Omental fat pad (tissue), 4 donors: Measurements from ENCODE around the gene A3GALT2. TPM values are rescaled to one million over a fixed set of nuclear protein-coding genes. Genes with fewer than 3 reads are reported as not detected.

Source experiments
- ATAC-seq: fragments of 150-250 bp; one replicate; pipeline ENCODE4 v1.9.1; 2016; ENCODE audit warnings: mild to moderate bottlenecking, moderate library complexity; ENCODE audit not compliant: low FRiP score
- DNase-seq: peaks from one replicate; pipeline ENCODE4 v3.0.0-alpha.2; 2019; ENCODE audit warnings: low spot score
- total RNA-seq, 4 donors: library from RNA; depleted of rRNA; stranded (reverse); fragments of >200 nt; gene quantifications; one replicate each; pipeline ENCODE4 v1.1.0, GENCODE V29; 2016
- TF ChIP-seq, protein P1 (sequence below), 3 donors: fragments of 450-650 bp; IDR thresholded peaks; one replicate each; pipeline ENCODE4 v1.5.1; 2016 to 2017; ENCODE audit warnings: antibody characterized with exemption in 3 of 3, mild to moderate bottlenecking in 3 of 3, moderate library complexity in 2 of 3

A3GALT2 gene
- total RNA-seq, 4 donors from 2014 or later = not detected

DNA sequence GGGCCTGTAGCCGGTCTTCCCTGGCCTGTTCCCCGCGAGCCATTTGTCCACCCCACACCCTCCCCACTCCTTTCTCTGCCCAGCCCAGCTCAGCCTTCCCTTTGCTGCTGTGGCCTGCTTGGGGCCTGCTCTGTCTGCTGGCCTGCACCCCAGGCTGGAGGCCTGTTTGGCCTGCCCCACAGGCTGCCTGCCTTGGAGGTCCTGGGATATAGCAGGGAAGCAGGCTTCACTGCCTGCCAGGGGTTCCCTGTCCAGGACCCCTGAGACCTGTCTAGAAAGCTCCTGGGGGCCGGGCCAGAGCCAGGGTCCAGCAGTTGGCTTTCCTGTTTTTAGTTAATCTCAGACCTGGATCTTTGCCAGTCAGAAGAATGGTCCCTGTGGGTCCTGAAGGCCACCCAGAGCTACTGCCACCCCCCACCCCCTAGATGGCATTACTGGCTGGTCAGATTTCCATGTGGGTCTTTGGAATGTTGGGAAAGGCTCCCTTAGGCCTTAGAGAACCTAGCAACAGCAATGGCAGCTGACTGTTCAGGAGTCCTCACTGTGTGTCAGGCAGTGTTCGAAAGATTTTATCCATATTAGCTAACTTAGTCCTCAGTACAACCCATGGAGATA lies 56.9 kb downstream of the A3GALT2 start:
- DNase-seq = no peak
- no peak for ATAC-seq
- TF ChIP-seq, protein P1, sequence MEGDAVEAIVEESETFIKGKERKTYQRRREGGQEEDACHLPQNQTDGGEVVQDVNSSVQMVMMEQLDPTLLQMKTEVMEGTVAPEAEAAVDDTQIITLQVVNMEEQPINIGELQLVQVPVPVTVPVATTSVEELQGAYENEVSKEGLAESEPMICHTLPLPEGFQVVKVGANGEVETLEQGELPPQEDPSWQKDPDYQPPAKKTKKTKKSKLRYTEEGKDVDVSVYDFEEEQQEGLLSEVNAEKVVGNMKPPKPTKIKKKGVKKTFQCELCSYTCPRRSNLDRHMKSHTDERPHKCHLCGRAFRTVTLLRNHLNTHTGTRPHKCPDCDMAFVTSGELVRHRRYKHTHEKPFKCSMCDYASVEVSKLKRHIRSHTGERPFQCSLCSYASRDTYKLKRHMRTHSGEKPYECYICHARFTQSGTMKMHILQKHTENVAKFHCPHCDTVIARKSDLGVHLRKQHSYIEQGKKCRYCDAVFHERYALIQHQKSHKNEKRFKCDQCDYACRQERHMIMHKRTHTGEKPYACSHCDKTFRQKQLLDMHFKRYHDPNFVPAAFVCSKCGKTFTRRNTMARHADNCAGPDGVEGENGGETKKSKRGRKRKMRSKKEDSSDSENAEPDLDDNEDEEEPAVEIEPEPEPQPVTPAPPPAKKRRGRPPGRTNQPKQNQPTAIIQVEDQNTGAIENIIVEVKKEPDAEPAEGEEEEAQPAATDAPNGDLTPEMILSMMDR (IDR thresholded peaks at IDR 0.05) = no peak

DNA sequence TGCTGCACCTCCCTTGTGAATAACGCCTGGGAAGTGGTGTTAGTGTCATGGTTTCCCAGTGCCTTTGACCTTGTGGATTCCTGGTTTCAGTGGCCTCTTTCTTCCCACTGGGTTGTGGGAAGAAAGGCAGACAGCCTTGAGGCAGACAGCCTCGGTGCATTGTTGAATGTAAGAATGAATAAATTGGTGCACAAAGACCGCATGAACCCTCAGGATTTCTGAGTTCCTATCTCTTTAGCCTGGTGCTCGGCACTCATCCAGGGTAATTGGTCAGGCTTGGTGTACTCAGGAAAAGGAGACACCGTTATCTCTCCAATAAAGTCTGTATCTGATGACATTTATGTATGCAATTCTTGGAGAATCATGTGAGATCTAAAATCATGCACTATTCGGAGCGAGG lies 59.6 kb downstream of the A3GALT2 start:
- TF ChIP-seq, protein P1 (IDR thresholded peaks at IDR 0.05) = no peak
- DNase-seq (no peak), ATAC-seq (no peak)

DNA sequence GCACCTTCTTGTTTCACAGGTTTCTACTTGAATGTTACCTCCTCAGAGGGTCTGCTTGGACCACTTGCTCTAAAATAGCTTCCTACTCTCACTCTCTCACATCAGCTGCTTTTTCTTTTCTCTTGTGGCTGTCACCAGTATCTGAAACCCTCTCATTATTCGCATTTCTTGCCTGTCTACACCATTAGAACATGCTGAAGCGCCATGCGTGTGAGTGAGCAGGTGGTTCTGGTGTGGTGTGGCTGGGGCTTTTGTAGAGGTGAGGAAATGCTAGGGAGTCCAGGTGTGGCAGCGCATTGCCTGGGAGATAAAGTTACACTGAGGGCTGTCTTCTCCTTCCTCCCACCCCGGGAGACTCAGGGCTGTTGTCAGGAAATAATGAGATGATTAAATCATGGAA lies 60.5 kb downstream of the A3GALT2 start:
- no peak for ATAC-seq
- DNase-seq = no peak

DNA sequence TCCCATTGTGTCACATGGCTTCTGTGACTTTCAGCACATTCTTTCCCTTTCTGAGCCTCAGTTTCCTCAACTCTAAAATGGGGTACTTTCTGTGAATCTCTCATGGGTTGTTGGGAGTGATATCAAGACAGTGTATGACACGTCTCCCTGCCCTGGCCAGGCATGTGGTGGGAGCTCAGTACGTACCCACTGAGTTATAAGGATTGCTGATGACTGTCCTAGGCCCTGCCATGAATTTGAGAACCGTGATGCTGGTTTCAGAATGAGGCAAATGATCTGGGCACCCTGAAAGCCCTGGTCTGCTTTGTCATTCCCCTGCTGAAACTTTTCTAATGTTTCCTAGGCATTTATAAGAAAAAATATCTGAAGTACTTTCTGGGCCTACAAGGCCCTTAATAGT lies 61.0 kb downstream of the A3GALT2 start:
- no peak for ATAC-seq
- TF ChIP-seq, protein P1 (IDR thresholded peaks at IDR 0.05) = no peak
- DNase-seq = no peak

More for the DNA sequence above, 60.5 kb downstream of the A3GALT2 start:
- TF ChIP-seq, protein P1 (IDR thresholded peaks at IDR 0.05) = no peak

DNA sequence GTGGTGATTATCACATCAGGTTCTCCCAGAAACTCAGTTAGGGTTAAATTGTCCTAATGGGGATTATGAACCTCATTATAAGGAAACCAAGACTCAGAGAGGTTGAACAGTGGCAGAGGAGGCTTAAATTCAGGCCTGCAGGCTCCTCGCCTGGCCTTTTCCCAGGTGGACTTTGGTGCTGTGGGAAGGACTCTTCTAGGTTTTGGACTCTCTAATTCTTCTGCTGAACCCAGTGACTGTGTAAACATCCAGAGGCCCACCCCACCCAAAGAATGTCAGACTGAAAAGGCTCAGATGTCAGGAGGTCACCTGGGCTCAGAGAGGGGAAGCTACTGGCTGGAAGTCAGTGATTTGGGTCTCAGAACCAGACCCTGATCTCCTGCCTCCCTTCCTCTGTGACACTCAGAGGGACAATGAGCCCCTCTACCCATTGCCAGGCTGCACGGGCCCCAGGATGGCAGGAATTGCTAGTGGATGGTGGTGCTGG lies 62.1 kb downstream of the A3GALT2 start:
- TF ChIP-seq, protein P1 (IDR thresholded peaks at IDR 0.05) = no peak
- ATAC-seq (no peak), DNase-seq (no peak)

DNA sequence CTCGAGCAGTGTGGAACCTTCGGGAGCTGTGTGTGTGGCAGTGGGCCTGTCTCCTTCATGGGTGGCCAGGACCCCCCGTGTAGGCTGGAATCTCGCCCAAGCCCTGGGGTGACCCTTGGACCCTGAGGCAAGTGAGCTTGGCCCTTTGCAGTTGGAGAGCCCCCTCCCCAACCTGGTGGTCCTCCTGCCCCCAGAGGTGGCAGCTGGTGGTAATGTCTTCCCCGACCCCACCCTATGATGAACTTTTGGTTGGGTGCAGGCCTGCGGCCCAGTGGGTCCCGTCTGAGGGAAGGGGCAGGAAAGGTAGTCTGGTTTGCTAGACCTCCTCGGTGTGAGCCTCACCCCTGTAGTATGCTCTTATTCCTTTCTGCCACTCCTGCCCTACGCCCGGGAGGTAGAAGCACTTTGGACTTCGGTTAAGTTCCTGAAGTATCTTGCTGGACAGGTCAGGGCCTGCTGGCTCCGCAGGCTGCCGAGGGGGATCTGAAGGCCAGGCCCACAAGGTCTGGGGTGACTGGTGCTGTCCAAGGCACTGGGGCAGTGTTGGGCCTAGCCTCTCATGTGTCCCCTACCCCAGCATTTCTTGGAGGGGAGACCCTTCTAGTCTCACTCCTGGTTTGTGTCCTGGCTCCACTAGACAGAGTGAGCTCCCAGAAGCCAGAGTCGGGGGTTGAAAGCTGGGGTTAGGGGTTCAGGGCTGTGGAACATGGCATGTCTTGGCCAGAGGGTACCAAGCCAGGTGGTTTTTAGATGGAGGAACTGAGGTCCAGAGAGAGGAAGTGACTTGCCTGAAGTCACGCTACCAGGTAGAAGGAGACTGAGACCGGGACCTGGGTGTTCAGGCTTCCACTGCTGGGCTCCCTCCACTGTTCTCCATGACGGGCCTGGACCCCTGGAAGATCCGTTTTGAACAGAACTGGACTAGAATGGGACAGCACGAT lies 62.9 kb downstream of the A3GALT2 start:
- no peak for DNase-seq
- TF ChIP-seq, protein P1 (IDR thresholded peaks at IDR 0.05) = no peak
- ATAC-seq = no peak
